Hepatic stellate cell (primary cell): ENCODE measurements around the gene CAMK2A.
A peak's percentile ranks its signal among the peaks of the same experiment; 100 is the strongest.

ENCODE experiments used
- DNase-seq: peaks from one replicate; pipeline ENCODE4 v3.0.0; 2011; ENCODE audit warnings: low spot score

CAMK2A gene

GRCh38 chr5:150289551-150290390 is at the start of gene CAMK2A:
CAMK2A (minus strand) TSS chr5:150289773; CDS start chr5:150289625, 148 bp downstream.
- DNase-seq, result no peak

GRCh38 chr5:150339165-150339564 is 49.6 kb upstream of the CAMK2A start:
- DNase-seq, result no peak

GRCh38 chr5:150338546-150338945 is 49.0 kb upstream of the CAMK2A start:
- DNase-seq, result no peak

GRCh38 chr5:150335778-150336177 is 46.2 kb upstream of the CAMK2A start:
- DNase-seq, result no peak

GRCh38 chr5:150333400-150333799 is 43.8 kb upstream of the CAMK2A start:
- DNase-seq, result no peak

GRCh38 chr5:150329881-150330876 is 40.6 kb upstream of the CAMK2A start:
- DNase-seq, result no peak

GRCh38 chr5:150329038-150329437 is 39.5 kb upstream of the CAMK2A start:
- DNase-seq, result no peak

- no peak for DNase-seq
Observed at GRCh38 chr5:150328515-150328914, 38.9 kb upstream of the CAMK2A start.

- DNase-seq, result no peak
Observed at GRCh38 chr5:150327139-150327538, 37.6 kb upstream of the CAMK2A start.

- no peak for DNase-seq
Observed at GRCh38 chr5:150326707-150327106, 37.1 kb upstream of the CAMK2A start.

- no peak for DNase-seq
Observed at GRCh38 chr5:150325426-150325825, 35.9 kb upstream of the CAMK2A start.

- no peak for DNase-seq
Observed at GRCh38 chr5:150323819-150324218, 34.2 kb upstream of the CAMK2A start.

GRCh38 chr5:150323092-150323491 is 33.5 kb upstream of the CAMK2A start:
- no peak for DNase-seq

- no peak for DNase-seq
Observed at GRCh38 chr5:150322202-150322601, 32.6 kb upstream of the CAMK2A start.

- no peak for DNase-seq
Observed at GRCh38 chr5:150321784-150322183, 32.2 kb upstream of the CAMK2A start.

- DNase-seq, result no peak
Observed at GRCh38 chr5:150321211-150321610, 31.6 kb upstream of the CAMK2A start.

- DNase-seq, result no peak
Observed at GRCh38 chr5:150320044-150320613, 30.6 kb upstream of the CAMK2A start.

- DNase-seq, result no peak
Observed at GRCh38 chr5:150319484-150319790, 29.9 kb upstream of the CAMK2A start.

GRCh38 chr5:150318613-150319483 is 29.3 kb upstream of the CAMK2A start:
- no peak for DNase-seq

GRCh38 chr5:150317048-150318003 is 27.8 kb upstream of the CAMK2A start:
- DNase-seq, result peak; percentile 89
